HG03280 (cell line): Measurements from ENCODE around the gene NOL7.

Experiments used
- ATAC-seq: cut with Tn5 transposase; IDR thresholded peaks from one replicate; pipeline ENCODE4 v1.9.1; 2021; ENCODE audit warnings: mild to moderate bottlenecking, moderate library complexity; ENCODE audit not compliant: unreplicated experiment

The NOL7 gene

DNA sequence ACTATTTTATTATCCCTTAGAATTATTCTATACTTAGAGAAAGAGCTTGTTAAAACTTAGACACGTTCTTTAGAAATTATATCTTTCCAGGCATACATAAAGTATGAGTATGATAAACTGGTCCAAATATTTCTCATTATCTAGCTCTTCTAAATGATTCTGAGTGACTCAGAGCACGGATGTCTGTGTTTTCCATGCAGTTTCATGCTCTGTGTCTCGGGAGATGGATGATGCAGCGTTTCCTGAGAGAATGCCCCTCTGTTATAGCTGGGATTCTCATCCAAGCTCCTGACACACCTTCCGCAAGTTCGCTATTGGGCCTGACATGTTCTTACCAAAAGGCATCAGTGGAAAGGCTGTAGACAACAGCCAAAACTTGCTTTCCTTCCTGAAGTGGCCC lies 21.4 kb upstream of the NOL7 start:
- no peak for ATAC-seq

DNA sequence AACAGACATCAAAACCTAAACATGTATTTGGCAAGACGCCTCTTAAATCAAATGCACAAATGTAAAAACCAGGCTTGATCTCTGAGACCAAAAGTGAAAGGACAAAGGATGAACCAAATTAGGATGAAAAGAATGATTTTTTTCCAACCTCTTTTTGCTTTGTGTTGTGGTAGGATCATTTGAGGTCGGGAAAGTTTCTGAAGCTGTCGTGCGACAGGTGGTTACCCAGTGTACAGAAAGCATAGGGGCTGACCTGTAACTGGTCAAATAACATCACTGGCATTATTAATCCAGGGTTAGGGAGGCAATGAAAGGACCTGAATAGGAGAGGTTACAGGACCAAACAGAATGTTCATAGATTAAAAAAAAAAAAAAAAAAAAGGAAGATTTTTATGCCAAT lies 18.1 kb upstream of the NOL7 start:
- ATAC-seq, result no peak

DNA sequence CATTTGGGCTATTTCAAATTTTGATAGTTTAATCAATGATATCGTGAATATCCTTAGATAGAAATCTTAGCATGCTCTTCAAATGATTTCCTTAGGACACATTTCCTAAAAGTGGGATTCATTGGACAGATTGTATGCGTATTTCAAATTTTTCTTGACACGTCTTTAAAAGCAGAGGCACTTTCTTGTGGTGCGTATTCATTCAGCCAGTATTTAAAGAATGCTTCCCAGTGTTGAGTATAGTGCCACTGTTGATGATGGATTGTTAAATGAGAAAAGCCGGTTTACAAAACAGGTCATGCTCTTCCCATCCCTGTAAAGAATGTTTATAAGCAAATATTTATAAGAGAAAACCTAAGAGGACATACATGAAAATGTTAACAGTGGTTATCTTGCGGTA lies 15.1 kb upstream of the NOL7 start:
- no peak for ATAC-seq

DNA sequence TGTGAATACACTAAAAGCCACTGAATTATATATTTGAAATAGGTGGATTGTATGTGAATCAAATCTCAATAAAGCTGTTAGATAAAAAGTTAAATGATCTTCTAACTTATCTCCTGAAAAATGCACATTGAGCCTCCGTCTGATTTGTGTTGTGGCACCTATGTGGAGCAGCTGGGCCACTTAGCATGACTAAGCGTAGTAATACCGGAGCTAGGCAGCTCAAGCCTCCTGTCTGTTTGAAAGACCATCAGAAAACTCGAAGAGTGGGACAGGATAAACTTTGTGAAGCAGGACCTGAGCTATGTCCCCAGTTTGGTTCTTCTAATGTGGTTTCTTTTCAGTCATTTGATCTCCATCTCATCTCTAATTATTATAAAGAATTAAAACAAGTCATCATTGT lies 11.0 kb upstream of the NOL7 start:
- ATAC-seq, result no peak

DNA sequence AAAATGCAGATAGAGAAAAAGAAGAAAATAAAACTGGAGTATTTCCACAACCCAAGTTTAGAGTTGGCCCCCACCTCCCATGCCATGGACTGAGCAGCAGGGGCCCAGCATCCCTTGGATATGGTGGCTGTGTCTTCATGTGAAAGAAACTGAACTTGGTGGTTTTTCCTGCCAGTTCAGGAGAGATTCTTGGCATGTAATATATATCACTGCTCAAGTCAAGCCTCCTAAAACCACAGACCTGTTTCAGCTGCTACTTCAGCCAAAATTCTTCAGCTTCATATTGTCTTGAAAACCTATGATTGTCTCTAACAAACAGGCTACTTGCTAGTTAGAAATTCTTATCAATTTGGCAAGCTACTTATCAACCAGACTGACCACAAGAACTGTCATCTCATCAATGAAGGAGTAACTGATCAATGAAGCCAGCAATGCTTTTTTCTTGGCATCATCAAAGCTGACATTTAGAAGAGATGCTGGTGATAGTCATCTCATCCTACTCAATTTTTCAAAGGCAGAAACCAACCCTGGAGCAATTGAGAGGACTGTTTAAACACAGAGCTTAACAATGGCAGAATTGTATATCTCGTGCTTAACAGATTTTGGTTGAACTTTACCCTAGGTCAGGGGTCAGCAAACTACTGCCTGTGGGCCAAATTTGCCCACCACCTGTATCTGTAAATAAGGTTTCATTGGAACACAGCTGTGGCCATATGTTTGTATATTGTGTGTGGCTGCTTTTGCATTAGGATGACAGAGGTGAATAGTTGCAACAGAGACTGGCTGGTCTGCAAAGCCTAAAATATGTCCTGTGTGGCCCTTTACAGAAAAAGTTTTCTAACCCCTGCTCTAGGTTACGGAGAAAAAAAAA lies 10.4 kb upstream of the NOL7 start:
- ATAC-seq, result no peak

DNA sequence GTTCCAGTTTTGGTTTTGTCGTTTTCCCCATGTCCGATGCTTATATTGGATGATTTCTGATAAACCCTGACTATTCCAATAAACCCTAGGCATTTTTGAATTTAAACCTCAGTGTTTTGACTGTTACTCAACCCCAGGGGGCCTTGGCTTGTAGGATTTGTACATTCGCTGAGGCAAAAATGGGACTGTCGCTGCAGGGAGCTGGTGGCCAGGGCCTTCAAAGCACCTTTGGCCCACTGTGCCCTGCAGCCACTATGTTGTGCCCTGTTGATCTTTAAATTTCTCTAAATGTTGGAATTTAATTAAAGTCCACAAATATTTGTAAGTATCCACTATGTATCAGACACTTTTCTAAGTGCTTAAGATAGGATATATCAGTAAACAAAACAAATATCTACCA lies 9.5 kb upstream of the NOL7 start:
- ATAC-seq, result no peak

DNA sequence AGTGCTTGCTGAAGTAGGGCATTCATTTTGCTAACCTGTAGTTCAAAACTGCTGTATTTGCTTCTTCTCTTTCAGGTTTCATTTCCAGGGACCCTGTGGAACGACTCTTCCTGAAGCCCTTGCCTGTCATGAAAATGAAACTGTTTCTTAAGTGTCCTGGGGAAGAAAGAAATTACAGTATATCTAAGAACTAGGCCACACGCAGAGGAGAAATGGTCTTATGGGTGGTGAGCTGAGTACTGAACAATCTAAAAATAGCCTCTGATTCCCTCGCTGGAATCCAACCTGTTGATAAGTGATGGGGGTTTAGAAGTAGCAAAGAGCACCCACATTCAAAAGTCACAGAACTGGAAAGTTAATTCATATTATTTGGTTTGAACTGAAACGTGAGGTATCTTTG lies 3.4 kb upstream of the NOL7 start:
- ATAC-seq, result no peak

DNA sequence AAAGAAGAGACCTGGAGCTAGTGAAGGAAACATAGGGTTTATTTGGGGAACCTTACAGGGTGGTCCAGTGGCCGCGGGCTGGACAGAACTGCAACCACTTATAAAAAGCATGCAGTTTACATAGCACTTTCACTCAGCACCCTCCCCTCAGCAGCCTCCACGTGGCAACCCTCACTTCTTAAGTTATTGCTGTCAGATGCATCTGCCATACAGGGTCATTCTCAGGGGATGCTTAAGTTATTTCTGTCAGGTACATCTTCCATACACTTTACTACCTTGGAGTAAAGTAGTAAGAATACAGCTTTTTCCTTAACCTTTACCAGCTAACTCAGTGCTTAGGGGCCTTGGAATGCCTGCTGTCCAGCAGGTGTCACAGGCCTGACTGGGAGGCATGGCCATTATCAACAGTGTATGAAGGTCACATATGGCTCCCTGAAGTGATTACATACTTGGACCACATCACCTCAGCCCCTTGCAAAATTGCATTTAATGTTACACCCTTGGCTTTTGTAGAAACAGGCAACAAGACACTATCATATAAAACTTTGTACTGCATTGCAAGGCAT lies 2.0 kb upstream of the NOL7 start:
- ATAC-seq, result no peak

DNA sequence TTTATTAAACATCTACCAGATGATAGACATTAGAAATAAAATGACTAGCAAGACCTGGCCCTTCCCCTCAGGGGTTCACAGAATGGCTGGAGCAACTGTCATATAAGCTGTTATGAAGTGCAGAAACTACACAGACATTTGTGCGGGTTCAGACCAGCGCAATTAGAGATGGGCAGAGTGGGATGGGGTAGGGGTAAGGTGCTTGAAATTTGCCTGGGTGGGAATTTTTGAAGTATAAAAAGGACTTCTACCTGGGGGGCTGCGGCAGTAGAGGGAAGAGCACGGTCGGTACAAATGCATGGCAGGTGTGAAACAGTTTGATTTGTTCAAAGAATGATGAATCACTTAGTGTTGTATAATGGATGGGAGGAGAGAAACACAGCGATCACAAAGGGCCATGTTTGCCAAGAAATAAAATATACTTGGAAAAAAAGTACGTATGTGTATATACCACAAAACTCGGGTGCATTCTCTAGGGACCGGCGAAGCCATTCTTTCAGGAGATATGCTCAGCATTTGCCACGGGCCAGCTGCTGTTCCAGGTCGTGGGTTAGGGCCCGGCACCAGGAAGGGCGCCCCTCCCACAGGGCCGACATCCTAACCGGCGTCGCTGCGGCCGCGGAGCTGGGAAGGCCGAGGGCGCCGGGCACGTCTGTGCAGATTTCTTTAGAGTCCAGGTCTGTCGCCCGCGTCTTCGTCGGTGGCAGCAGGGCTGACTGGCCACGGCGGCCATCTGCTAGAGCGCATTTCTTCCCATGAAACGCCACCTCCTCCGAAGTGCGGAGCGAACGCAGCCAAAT lies 809 bp upstream of the NOL7 start:
- peak; percentile 16 for ATAC-seq

DNA sequence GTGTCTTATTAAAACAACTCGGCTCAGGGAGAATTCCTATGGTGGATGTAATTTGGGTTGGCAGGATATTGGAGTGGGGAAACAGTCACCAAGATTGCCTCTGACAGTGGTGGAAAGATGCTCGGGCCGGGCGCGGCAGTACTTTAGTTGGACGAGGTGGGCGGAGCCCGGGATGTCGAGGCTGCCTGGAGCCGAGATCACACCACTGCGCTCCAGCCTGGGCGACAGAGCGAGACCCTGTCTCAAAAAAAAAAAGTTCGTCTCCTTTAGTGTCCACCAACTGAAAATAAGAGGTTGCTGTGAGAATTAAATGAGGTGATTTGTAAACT lies 621 bp downstream of the NOL7 start:
- ATAC-seq, result no peak

DNA sequence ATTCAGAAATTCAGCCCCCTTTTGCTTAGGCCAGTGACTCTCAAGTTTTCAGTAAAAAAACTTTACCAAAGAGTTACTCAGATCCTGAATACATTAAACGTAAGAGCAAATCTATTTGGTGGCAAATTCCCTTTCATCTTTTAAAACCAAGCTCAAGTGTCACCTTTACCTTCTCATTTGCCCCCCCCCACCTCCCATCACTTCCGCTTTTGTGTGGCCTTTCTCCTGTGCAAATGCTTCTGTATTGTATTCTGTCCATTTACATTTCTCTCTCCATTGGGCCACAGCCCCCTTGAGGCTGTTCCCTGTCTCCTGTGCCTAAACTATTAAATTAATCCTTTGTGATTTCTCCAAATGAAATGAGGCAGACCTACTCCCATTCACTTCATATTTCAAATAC lies 1.9 kb downstream of the NOL7 start:
- ATAC-seq, result no peak

DNA sequence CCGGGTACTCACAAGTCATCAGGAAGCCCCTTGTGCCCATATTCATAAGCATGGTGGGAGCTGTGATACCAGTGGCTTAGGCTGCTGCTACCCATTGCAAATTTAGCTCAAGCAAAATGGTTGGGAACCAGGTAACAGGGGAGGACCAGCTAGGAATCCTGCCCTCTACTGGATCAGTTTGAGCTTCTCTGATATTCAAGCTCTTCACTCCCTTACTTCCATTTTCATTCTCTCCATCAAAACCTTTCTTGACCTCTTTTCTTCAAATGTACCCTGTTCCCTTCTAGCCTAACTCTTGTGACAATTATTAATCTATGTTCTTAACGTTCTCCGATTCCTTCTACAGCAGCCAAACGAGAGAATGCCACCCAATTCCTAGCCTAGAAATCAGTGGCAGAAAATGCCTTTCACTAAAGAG lies 9.7 kb downstream of the NOL7 start:
- no peak for ATAC-seq

DNA sequence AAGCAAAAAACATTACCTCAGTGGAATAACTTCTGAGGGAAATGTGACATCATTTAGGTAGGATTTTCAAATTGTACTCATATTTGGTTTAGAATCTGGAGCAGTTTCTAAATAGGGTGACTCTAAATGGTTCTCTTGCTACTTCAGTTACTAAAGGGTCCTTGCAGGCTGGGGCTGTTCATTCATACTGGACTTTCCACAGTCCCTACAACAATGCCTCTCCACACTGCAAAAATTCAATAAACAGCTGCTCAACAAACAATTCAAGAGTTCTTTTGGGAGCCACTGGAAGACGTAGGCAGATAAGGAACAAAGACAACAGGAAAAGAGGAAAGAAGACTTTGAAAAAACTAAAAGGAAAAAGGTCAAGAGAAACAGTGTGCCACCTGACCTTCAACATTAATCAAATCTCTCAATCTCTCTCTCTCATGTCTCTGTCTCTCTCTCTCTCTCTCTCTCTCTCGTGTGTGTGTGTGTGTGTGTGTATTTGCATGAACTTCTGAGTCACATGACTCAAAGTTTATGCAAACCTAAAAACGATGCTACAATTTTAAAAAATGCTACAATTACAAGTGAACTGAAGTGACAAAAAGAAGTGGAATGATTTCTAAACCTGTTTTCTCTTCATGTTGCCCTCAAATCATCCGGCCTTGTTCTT lies 14.5 kb downstream of the NOL7 start:
- ATAC-seq, result no peak

DNA sequence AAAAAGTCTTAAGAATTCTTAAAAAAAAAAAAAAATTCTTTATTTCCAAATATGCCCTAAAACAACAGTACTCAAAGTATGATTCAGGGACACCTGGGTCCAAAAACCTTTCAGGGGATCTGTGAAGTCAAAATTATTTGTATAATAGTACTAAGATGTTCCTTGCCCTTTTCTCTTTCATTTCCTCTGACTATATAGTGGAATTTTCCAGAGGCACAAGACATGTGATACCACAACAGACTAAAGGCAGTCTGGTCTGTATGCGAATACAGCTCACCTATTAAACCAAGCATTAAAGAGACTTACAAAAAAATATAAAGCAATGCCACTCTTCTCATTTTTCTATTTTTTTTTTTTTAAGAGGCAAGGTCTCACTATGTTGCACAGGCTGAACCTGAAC lies 15.4 kb downstream of the NOL7 start:
- no peak for ATAC-seq

DNA sequence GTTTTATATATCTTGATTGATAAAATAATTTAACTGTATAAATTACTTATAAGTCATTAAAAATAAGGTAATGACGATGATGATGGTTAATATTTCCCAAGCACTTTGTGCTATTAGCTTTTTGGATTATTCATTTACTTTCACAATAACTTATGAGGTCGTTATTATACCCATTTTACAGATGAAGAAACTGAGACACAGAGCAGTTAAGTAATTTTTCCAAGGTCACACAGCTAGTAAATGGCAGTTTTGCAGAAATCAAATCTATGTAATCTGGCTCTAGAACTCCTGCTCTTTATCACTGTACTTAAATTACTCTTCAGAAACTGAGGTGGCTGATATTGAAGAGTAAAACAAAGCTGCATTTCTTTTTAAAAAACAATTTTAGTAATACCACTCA lies 18.2 kb downstream of the NOL7 start:
- ATAC-seq, result no peak

DNA sequence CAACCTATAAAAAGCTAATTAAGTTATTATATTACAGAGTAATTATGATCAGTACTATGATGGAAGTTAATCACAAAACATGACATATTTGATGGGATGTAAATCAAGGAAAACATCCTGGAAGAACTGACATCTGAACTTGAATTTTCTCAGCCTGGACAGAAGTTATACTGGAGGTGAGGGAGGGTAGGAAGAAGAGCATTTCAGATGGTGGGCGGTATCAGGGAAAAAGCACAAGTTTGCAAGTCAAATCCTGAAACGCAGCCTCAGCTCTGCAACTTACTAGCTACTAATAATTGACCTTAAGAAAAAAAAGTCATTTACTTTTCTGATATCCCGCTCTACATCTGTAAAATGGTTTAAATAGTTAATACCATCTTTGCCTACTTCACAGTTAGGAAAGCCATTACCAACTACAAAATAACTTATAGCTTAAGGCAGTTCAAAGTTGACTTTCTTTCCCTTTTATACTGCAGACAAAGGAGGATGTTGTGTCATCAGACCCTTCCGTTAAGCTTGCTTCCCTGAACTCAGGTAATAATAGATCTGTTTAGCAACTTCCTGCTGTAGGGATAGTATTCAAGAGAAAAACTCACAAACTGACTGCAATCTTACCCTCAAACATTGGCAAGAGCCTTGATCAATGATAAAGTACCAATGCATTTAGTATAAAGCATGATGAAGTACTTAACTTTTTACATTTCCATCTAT lies 21.0 kb downstream of the NOL7 start:
- no peak for ATAC-seq

DNA sequence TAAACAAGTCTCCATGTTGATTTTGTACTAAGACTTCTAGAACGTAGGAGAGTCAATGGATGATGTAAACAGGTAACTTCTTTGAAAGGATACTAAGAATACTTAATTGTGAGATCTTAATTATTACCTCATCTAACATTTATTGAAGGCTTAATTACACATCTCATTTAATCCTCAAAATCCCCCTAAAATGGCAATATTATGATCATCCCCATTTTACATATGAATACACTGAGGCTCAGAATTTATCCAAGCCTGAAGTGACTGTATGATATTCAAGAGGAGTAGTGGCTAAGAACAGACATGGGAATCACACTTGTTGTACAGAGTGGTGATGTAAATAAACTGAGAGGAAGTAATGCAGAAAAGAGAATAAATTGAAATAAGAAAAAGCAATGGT lies 22.9 kb downstream of the NOL7 start:
- no peak for ATAC-seq

DNA sequence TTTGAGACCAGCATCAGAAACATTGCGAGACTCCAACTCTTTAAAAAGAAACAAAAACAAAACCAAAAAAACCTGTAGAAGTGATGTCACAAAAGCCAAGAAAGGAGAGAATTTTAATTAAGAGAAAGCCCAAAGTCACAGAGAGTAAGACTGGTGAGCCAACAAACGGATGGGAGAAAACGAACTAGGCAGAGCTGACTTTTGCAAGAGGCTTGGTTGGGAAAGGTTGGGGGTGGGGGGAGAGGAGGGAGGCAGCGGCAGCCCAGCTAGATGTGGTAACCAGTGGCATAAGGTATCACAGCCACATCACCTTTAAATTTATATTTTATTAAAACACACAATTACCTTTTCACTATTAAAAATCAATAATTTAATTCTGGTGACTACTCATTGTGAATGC lies 23.5 kb downstream of the NOL7 start:
- ATAC-seq, result no peak

DNA sequence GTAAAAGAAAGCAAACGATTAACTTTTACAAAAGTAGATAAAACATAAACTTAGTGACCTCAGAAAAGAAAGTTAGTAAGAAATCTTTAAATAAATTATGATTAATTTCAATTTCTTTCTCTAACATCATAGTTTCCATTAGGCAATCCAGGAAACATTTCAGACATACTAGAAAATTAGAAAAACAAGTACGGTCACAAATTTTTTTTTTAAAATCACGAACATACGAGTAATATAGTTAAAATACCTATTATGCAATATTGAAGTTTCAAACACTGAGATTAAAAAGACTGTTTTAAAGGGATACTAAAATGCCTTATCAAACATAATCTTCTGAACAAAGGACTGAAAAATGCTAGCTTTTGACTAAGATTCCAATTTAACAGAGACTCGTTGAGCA lies 26.2 kb downstream of the NOL7 start:
- ATAC-seq, result no peak

DNA sequence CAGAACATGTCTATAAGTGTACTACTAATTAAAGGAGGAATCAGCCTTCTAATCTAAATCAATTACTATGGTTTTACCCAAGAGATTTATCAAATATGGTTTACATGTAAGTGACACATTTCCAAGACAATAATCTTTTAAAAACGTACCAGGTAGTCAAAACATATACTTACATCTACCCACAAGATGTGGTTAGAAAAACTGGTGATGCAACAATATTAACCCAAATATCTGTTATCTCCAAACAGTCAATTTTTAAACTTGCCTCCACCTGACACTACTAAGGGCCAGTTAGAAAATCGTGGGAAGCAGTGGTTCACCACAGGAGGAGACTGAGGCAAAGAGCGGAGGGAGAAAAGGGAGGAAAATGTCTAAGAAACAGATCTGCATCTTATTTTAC lies 28.0 kb downstream of the NOL7 start:
- no peak for ATAC-seq

DNA sequence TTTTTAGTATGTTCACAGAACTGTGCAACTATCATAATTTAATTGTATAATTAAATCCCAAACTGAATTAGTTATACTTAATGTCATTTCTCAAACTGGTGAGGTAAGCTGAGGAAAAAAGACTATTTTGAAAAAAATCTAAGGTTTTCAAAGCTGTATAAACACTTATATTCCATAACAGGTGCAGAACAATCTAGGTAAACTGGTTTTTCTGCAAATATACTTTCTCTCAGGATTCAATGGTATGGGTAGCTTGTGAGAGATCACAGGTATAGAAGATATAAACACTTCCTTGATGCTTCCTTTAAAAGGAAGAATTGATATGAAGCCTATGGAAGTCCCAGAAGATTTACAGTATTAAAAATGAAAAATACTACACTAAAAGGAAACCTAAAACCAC lies 33.7 kb downstream of the NOL7 start:
- ATAC-seq, result no peak
